Neural cell (in vitro differentiated cells): Measurements from ENCODE around the gene EFCC1. TPM values are rescaled to one million over a fixed set of nuclear protein-coding genes. Genes with fewer than 3 reads are reported as not detected.

Source experiments
- H2AFZ ChIP-seq: fragments of 200-600, 300-800 bp; sonication (generic), shearing (Covaris generic); 2 replicates; pipeline ENCODE4 v1.6.0; 2014; ENCODE audit warnings: low read depth, mild to moderate bottlenecking, antibody characterized with exemption, low read length, moderate library complexity
- H3F3A ChIP-seq: fragments of 200-600 bp; shearing (Covaris generic); 2 replicates; pipeline ENCODE4 v1.6.1; 2016; ENCODE audit warnings: mild to moderate bottlenecking, moderate library complexity, mixed read lengths, antibody characterized with exemption, low read length; ENCODE audit not compliant: insufficient read depth, poor library complexity, severe bottlenecking
- H3K27ac ChIP-seq: fragments of 200-600, 300-800 bp; sonication (generic), shearing (Covaris generic); 2 replicates; pipeline ENCODE4 v1.5.1; 2014; ENCODE audit warnings: mild to moderate bottlenecking, low read length, moderate library complexity
- H3K27me3 ChIP-seq: fragments of 300-800, 200-600 bp; sonication (generic), shearing (Covaris generic); 2 replicates; pipeline ENCODE4 v1.6.0; 2014; ENCODE audit warnings: mild to moderate bottlenecking, low read depth, low read length, moderate library complexity; ENCODE audit not compliant: insufficient read depth
- H3K36me3 ChIP-seq: fragments of 300-800, 200-600 bp; sonication (generic), shearing (Covaris generic); 2 replicates; pipeline ENCODE4 v1.5.1; 2014; ENCODE audit warnings: mild to moderate bottlenecking, antibody characterized with exemption, low read length, moderate library complexity; ENCODE audit not compliant: insufficient read depth
- H3K4me2 ChIP-seq: fragments of 300-800, 200-600 bp; sonication (generic), shearing (Covaris generic); 2 replicates; pipeline ENCODE4 v1.6.0; 2014; ENCODE audit warnings: mild to moderate bottlenecking, low read length
- H3K4me3 ChIP-seq: fragments of 300-800, 200-600 bp; sonication (generic), shearing (Covaris generic); 2 replicates; pipeline ENCODE4 v1.5.1; 2014; ENCODE audit warnings: mild to moderate bottlenecking, low read length, moderate library complexity
- H3K79me2 ChIP-seq: fragments of 200-600 bp; shearing (Covaris generic); replicated peaks from 2 replicates; pipeline ENCODE4 v1.6.0; 2014; ENCODE audit warnings: mild to moderate bottlenecking, low read length, moderate library complexity; ENCODE audit not compliant: insufficient read depth
- H3K9ac ChIP-seq: fragments of 300-800, 200-600 bp; sonication (generic), shearing (Covaris generic); 2 replicates; pipeline ENCODE4 v1.6.1; 2016; ENCODE audit warnings: mild to moderate bottlenecking, low read length, mixed read lengths
- H3K9me2 ChIP-seq: fragments of 200-600 bp; shearing (Covaris generic); 2 replicates; pipeline ENCODE4 v1.6.1; 2016; ENCODE audit warnings: mild to moderate bottlenecking, low read length, mixed read lengths; ENCODE audit not compliant: insufficient read depth
- H3K9me3 ChIP-seq: fragments of 200-600, 300-800 bp; sonication (generic), shearing (Covaris generic); 2 replicates; pipeline ENCODE4 v1.6.1; 2016; ENCODE audit warnings: mild to moderate bottlenecking, mixed run types, low read length, moderate library complexity, mixed read lengths
- H4K20me1 ChIP-seq: fragments of 200-600 bp; shearing (Covaris generic); 2 replicates; pipeline ENCODE4 v1.6.1; 2016; ENCODE audit warnings: mild to moderate bottlenecking, mixed run types; ENCODE audit not compliant: insufficient read depth
- CTCF ChIP-seq: fragments of 450-650 bp; IDR thresholded peaks from 2 replicates; pipeline ENCODE4 v1.5.1; 2014; ENCODE audit warnings: antibody characterized with exemption, mild to moderate bottlenecking, moderate library complexity; ENCODE audit not compliant: poor library complexity, severe bottlenecking
- EP300 ChIP-seq: fragments of 450-650 bp; conservative IDR thresholded peaks from 2 replicates; pipeline ENCODE4 v1.6.1; 2014; ENCODE audit warnings: antibody characterized with exemption, mild to moderate bottlenecking, moderate library complexity; ENCODE audit not compliant: poor library complexity, severe bottlenecking
- EZH2 ChIP-seq: fragments of 200-600, 300-800 bp; shearing (Covaris generic), sonication (generic); IDR thresholded peaks from 2 replicates; pipeline ENCODE4 v1.6.1; 2014; ENCODE audit warnings: antibody characterized with exemption, low read length, borderline replicate concordance, mild to moderate bottlenecking; ENCODE audit not compliant: insufficient read depth, poor library complexity, severe bottlenecking
- MXI1 ChIP-seq: fragments of 450-650 bp; conservative IDR thresholded peaks from 2 replicates; pipeline ENCODE4 v1.6.1; 2014; ENCODE audit warnings: antibody characterized with exemption, mild to moderate bottlenecking; ENCODE audit not compliant: poor library complexity, severe bottlenecking
- POLR2AphosphoS5 ChIP-seq: IDR thresholded peaks from 2 replicates; pipeline ENCODE4 v1.6.1; 2012
- RAD21 ChIP-seq: fragments of 450-650 bp; conservative IDR thresholded peaks from 2 replicates; pipeline ENCODE4 v1.6.1; 2014; ENCODE audit warnings: antibody characterized with exemption, mild to moderate bottlenecking, moderate library complexity
- SMC3 ChIP-seq: fragments of 450-650 bp; conservative IDR thresholded peaks from 2 replicates; pipeline ENCODE4 v1.6.1; 2014; ENCODE audit warnings: antibody characterized with exemption, mild to moderate bottlenecking, moderate library complexity; ENCODE audit not compliant: poor library complexity
- TAF1 ChIP-seq: IDR thresholded peaks from 2 replicates; pipeline ENCODE4 v1.6.1; 2012; ENCODE audit warnings: low read depth
- polyA plus RNA-seq: library from polyadenylated mRNA; depleted of rRNA; stranded (reverse); fragments of >200 nt; gene quantifications from 2 replicates; pipeline ENCODE4 v1.2.3, GENCODE V29; 2014
- TF ChIP-seq, protein P1 (sequence below): IDR thresholded peaks from 2 replicates; pipeline ENCODE4 v1.6.1; 2012; ENCODE audit warnings: borderline replicate concordance

EFCC1 gene
- polyA plus RNA-seq, 1 donor from 2014 or later = not detected

- Histone ChIP-seq H3K4me2 (no peak overlapping the region), H3K9me2 (no peaks in the 10 kb centered on the region), H3K36me3 (no peaks in the 10 kb centered on the region), H3K27me3 (no peaks in the 10 kb centered on the region), H3K9ac (no peak overlapping the region), H3K27ac (no peak overlapping the region), H3K9me3 (no peaks in the 10 kb centered on the region), H3K79me2 (no peaks in the 10 kb centered on the region), H4K20me1 (no peaks in the 10 kb centered on the region), H2AFZ (no peak overlapping the region), H3K4me3 (no peak overlapping the region), H3F3A (no peaks in the 10 kb centered on the region)
- TF ChIP-seq POLR2AphosphoS5 = no peak
- TF ChIP-seq CTCF = no peak
- TF ChIP-seq TAF1 = no peak
- TF ChIP-seq EP300 = no peak
- no peak for TF ChIP-seq EZH2
- TF ChIP-seq SMC3 = no peak
- no peak for TF ChIP-seq MXI1
- TF ChIP-seq, protein P1, sequence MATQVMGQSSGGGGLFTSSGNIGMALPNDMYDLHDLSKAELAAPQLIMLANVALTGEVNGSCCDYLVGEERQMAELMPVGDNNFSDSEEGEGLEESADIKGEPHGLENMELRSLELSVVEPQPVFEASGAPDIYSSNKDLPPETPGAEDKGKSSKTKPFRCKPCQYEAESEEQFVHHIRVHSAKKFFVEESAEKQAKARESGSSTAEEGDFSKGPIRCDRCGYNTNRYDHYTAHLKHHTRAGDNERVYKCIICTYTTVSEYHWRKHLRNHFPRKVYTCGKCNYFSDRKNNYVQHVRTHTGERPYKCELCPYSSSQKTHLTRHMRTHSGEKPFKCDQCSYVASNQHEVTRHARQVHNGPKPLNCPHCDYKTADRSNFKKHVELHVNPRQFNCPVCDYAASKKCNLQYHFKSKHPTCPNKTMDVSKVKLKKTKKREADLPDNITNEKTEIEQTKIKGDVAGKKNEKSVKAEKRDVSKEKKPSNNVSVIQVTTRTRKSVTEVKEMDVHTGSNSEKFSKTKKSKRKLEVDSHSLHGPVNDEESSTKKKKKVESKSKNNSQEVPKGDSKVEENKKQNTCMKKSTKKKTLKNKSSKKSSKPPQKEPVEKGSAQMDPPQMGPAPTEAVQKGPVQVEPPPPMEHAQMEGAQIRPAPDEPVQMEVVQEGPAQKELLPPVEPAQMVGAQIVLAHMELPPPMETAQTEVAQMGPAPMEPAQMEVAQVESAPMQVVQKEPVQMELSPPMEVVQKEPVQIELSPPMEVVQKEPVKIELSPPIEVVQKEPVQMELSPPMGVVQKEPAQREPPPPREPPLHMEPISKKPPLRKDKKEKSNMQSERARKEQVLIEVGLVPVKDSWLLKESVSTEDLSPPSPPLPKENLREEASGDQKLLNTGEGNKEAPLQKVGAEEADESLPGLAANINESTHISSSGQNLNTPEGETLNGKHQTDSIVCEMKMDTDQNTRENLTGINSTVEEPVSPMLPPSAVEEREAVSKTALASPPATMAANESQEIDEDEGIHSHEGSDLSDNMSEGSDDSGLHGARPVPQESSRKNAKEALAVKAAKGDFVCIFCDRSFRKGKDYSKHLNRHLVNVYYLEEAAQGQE = no peak
- no peak for TF ChIP-seq RAD21
These were observed 56.1 kb downstream of the EFCC1 start for GRCh38 chr3:129057249-129057648.

DNA sequence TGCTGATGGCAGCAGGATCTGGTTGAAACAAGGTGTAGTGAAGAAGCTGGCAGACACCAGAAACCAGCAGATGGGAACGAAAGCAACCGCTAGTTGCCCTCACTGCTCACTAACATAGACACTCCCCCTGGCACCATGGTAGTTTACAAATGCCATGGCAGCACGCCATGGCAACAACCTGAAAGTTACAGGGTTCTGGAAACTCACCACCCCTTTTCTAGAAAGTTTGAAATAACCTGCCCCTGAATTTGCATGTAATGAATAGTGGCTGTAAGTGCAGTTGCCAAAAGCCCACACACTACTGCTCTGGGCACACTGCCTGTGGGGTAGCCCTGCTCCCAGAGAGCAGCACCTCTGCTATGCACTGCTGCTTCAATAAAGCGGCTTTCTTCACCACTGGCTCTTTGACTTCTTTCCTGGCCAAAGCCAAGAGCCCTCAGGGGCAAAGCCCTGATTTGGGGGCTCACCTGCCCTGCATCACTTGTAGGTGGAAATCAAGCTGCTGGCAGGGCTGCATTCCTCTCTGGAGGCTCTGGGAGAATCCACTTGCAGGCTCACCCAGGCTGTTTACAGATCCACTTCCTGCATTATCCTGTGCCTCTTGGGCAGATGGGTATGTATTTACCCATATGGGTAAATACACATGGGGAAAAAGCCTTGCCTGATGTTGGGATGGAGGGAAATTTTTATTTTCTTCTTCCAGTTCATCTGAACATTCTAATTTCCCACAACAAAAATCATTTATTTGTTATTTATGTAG lies 57.5 kb downstream of the EFCC1 start:
- H3K9ac ChIP-seq = no peak overlapping the region
- H3K9me2 ChIP-seq = no peaks in the 10 kb centered on the region
- no peaks in the 10 kb centered on the region for H3K36me3 ChIP-seq
- H3K79me2 ChIP-seq = no peaks in the 10 kb centered on the region
- H3F3A ChIP-seq = no peaks in the 10 kb centered on the region
- H3K4me3 ChIP-seq = no peak overlapping the region
- no peak overlapping the region for H3K27ac ChIP-seq
- no peaks in the 10 kb centered on the region for H3K9me3 ChIP-seq
- no peak overlapping the region for H2AFZ ChIP-seq
- no peaks in the 10 kb centered on the region for H4K20me1 ChIP-seq
- TF ChIP-seq POLR2AphosphoS5 = no peak
- no peak for TF ChIP-seq SMC3
- TF ChIP-seq RAD21 = no peak
- no peak for TF ChIP-seq TAF1
- TF ChIP-seq MXI1 = no peak
- no peak for TF ChIP-seq CTCF
- TF ChIP-seq EP300 = no peak
- TF ChIP-seq, protein P1 = no peak
- TF ChIP-seq EZH2 = no peak
- no peak overlapping the region for H3K4me2 ChIP-seq
- no peaks in the 10 kb centered on the region for H3K27me3 ChIP-seq
